HepG2 (cell line): Measurements from ENCODE around the gene MXRA8. TPM values are rescaled to one million over a fixed set of nuclear protein-coding genes. Genes with fewer than 3 reads are reported as not detected.

Experiments
- DPF2 ChIP-seq: sonication (generic); formaldehyde crosslinking; IDR thresholded peaks from 2 replicates; pipeline ENCODE4 v1.4.0; 2020; ENCODE audit warnings: mild to moderate bottlenecking, low read depth, missing genetic modification reagents, borderline replicate concordance
- HIVEP1 ChIP-seq: sonication (generic); formaldehyde crosslinking; IDR thresholded peaks from 2 replicates; pipeline ENCODE4 v1.4.0; 2020; ENCODE audit warnings: mild to moderate bottlenecking, missing genetic modification reagents
- IRF2 ChIP-seq: IDR thresholded peaks from 2 replicates; pipeline ENCODE4 v1.6.1; 2018; ENCODE audit warnings: missing genetic modification reagents, missing compliant biosample characterization
- MIER2 ChIP-seq: IDR thresholded peaks from 2 replicates; pipeline ENCODE4 v1.6.1; 2016; ENCODE audit warnings: missing biosample characterization, missing genetic modification reagents
- RARG ChIP-seq: sonication (generic); formaldehyde crosslinking; IDR thresholded peaks from 2 replicates; pipeline ENCODE4 v1.4.0; 2020; ENCODE audit warnings: low read depth, mild to moderate bottlenecking, missing genetic modification reagents
- SIN3A ChIP-seq: IDR thresholded peaks from 2 replicates; pipeline ENCODE4 v1.6.1; 2011; ENCODE audit warnings: low read depth, mild to moderate bottlenecking, control low read depth, low read length, borderline replicate concordance
- SMYD3 ChIP-seq: sonication (generic); formaldehyde crosslinking; IDR thresholded peaks from 2 replicates; pipeline ENCODE4 v1.8.1; 2023; ENCODE audit warnings: mild to moderate bottlenecking, missing genetic modification reagents
- TCF7L2 ChIP-seq: IDR thresholded peaks from 2 replicates; pipeline ENCODE4 v1.6.1; 2011; ENCODE audit warnings: mild to moderate bottlenecking, low read depth, low read length, moderate library complexity
- YEATS4 ChIP-seq: sonication (generic); formaldehyde crosslinking; IDR thresholded peaks from 2 replicates; pipeline ENCODE4 v1.4.0; 2020; ENCODE audit warnings: missing genetic modification reagents, borderline replicate concordance
- ZNF3 ChIP-seq: IDR thresholded peaks from 2 replicates; pipeline ENCODE4 v1.7.0; 2017; ENCODE audit warnings: inconsistent platforms
- ZNF556 ChIP-seq: sonication (generic); formaldehyde crosslinking; IDR thresholded peaks from 2 replicates; pipeline ENCODE4 v1.4.0; 2020; ENCODE audit warnings: mild to moderate bottlenecking, missing genetic modification reagents, borderline replicate concordance
- ZNF615 ChIP-seq: sonication (generic); formaldehyde crosslinking; IDR thresholded peaks from 2 replicates; pipeline ENCODE4 v1.5.0; 2020; ENCODE audit warnings: mild to moderate bottlenecking, missing genetic modification reagents, borderline replicate concordance
- ZNF749 ChIP-seq: sonication (generic); formaldehyde crosslinking; IDR thresholded peaks from 2 replicates; pipeline ENCODE4 v1.8.0; 2022; ENCODE audit warnings: mild to moderate bottlenecking, missing genetic modification reagents, moderate library complexity, borderline replicate concordance
- polyA plus RNA-seq, 8 experiments: library from polyadenylated mRNA; depleted of rRNA in 3 of 8; stranded (reverse) in 7 of 8; unstranded in 1 of 8; fragments of >200 nt; fragmentation: Illumina TruSeq in 4 of 8; extraction: Trizol in 4 of 8; gene quantifications; 2 replicates each; pipeline versions ENCODE4 v1.2.1 to v1.2.3, GENCODE V29; 2011 to 2016; ENCODE audit warnings: low read depth in 4 of 8, missing spikeins in 1 of 8, mixed read lengths in 1 of 8; ENCODE audit not compliant: insufficient read depth in 1 of 8
- total RNA-seq, 5 experiments: library from RNA; depleted of rRNA; stranded (reverse); fragments of >200 nt; fragmentation: Illumina TruSeq; extraction: Trizol; gene quantifications; 2 replicates each; pipeline ENCODE4 v1.2.3, GENCODE V29; 2016; ENCODE audit warnings: low read depth in 1 of 5
- TF ChIP-seq, protein P1 (sequence below): sonication (generic); formaldehyde crosslinking; IDR thresholded peaks from 2 replicates; pipeline ENCODE4 v1.9.0; 2021; ENCODE audit warnings: missing genetic modification reagents, borderline replicate concordance
- TF ChIP-seq, protein P2 (sequence below): sonication (generic); formaldehyde crosslinking; IDR thresholded peaks from 2 replicates; pipeline ENCODE4 v1.4.0; 2020; ENCODE audit warnings: mild to moderate bottlenecking, missing genetic modification reagents
- TF ChIP-seq, protein P3 (sequence below): IDR thresholded peaks from 2 replicates; pipeline ENCODE4 v1.6.1; 2016; ENCODE audit warnings: control low read depth
- TF ChIP-seq, protein P4 (sequence below): sonication (generic); formaldehyde crosslinking; IDR thresholded peaks from 2 replicates; pipeline ENCODE4 v1.9.0; 2021; ENCODE audit warnings: missing genetic modification reagents, mild to moderate bottlenecking, borderline replicate concordance
- TF ChIP-seq, protein P5 (sequence below): sonication (generic); formaldehyde crosslinking; conservative IDR thresholded peaks from 2 replicates; pipeline ENCODE4 v1.8.0; 2022; ENCODE audit warnings: mild to moderate bottlenecking, moderate library complexity, missing genetic modification reagents

Gene MXRA8
- total and polyA plus RNA-seq, 2 of the 13 experiments (the other 11 are each of a cell fraction or from before 2014, with no cell fraction given): 19.8 to 44.8 TPM

DNA sequence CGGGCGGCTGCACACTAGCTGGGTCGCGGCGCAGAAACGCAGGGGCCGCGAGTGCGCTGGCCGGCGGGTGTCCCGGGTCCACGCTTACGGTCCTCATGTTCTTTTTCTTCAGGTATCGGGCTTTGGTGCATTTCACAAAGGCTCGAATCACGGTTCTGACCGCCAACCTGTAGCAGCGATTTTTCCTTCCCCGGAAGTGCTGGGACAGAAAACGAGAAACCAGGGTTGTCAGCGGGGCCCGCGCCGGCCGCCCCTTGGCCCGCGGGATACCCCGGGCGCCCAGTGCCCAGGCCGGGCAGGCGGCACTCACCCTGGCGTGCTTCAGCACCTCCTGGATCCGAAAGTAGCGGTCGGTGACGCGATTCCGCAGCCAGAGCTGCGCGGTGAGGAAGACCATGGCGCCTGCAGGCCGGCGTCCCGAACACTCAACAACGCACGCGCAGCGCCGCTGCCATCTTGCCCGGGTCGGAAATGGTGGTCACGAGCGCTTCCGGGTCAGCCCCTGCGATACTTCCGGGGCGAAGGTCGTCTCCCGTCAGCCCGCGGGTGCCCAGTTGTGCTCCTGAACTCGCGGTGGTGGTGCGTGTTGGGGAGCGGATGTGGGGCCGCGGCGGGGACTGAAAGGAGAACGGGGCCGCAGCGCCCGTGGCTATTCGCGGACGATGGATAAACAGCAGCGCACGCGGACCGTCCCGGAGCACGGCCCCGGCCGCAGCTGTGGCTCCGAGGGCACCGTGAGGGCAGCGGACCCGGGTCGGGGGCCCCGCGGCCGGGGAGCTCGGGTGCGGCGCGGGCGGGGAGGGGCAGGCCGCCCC, 48.7 kb upstream of the MXRA8 start, which contains the start of gene MRPL20 (continued):
- TF ChIP-seq, protein P1, sequence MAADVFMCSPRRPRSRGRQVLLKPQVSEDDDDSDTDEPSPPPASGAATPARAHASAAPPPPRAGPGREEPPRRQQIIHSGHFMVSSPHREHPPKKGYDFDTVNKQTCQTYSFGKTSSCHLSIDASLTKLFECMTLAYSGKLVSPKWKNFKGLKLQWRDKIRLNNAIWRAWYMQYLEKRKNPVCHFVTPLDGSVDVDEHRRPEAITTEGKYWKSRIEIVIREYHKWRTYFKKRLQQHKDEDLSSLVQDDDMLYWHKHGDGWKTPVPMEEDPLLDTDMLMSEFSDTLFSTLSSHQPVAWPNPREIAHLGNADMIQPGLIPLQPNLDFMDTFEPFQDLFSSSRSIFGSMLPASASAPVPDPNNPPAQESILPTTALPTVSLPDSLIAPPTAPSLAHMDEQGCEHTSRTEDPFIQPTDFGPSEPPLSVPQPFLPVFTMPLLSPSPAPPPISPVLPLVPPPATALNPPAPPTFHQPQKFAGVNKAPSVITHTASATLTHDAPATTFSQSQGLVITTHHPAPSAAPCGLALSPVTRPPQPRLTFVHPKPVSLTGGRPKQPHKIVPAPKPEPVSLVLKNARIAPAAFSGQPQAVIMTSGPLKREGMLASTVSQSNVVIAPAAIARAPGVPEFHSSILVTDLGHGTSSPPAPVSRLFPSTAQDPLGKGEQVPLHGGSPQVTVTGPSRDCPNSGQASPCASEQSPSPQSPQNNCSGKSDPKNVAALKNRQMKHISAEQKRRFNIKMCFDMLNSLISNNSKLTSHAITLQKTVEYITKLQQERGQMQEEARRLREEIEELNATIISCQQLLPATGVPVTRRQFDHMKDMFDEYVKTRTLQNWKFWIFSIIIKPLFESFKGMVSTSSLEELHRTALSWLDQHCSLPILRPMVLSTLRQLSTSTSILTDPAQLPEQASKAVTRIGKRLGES (CRISPR knock-in tag): peak; percentile 13; the same call in 1 of the 2 replicates
- TF ChIP-seq ZNF615: no peak
- TF ChIP-seq, protein P2, sequence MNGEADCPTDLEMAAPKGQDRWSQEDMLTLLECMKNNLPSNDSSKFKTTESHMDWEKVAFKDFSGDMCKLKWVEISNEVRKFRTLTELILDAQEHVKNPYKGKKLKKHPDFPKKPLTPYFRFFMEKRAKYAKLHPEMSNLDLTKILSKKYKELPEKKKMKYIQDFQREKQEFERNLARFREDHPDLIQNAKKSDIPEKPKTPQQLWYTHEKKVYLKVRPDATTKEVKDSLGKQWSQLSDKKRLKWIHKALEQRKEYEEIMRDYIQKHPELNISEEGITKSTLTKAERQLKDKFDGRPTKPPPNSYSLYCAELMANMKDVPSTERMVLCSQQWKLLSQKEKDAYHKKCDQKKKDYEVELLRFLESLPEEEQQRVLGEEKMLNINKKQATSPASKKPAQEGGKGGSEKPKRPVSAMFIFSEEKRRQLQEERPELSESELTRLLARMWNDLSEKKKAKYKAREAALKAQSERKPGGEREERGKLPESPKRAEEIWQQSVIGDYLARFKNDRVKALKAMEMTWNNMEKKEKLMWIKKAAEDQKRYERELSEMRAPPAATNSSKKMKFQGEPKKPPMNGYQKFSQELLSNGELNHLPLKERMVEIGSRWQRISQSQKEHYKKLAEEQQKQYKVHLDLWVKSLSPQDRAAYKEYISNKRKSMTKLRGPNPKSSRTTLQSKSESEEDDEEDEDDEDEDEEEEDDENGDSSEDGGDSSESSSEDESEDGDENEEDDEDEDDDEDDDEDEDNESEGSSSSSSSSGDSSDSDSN (CRISPR knock-in tag): peak; percentile 91
- TF ChIP-seq ZNF749: no peak; the same call in 1 of the 2 replicates
- peak; percentile 97 for TF ChIP-seq YEATS4 (CRISPR knock-in tag)
- TF ChIP-seq SMYD3 (CRISPR knock-in tag): no peak
- TF ChIP-seq, protein P3, sequence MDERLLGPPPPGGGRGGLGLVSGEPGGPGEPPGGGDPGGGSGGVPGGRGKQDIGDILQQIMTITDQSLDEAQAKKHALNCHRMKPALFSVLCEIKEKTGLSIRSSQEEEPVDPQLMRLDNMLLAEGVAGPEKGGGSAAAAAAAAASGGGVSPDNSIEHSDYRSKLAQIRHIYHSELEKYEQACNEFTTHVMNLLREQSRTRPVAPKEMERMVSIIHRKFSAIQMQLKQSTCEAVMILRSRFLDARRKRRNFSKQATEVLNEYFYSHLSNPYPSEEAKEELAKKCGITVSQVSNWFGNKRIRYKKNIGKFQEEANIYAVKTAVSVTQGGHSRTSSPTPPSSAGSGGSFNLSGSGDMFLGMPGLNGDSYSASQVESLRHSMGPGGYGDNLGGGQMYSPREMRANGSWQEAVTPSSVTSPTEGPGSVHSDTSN (CRISPR knock-in tag): peak; percentile 30; the same call in 1 of the 2 replicates
- TF ChIP-seq HIVEP1 (CRISPR knock-in tag): peak; percentile 64
- no peak for TF ChIP-seq TCF7L2
- no peak for TF ChIP-seq ZNF3
- TF ChIP-seq, protein P4, sequence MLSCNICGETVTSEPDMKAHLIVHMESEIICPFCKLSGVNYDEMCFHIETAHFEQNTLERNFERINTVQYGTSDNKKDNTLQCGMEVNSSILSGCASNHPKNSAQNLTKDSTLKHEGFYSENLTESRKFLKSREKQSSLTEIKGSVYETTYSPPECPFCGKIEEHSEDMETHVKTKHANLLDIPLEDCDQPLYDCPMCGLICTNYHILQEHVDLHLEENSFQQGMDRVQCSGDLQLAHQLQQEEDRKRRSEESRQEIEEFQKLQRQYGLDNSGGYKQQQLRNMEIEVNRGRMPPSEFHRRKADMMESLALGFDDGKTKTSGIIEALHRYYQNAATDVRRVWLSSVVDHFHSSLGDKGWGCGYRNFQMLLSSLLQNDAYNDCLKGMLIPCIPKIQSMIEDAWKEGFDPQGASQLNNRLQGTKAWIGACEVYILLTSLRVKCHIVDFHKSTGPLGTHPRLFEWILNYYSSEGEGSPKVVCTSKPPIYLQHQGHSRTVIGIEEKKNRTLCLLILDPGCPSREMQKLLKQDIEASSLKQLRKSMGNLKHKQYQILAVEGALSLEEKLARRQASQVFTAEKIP: 0 out of 2 replicates have a peak, but pooled peaks have one; percentile 27
- peak; percentile 93 for TF ChIP-seq ZNF556 (CRISPR knock-in tag)
- peak; percentile 90 for TF ChIP-seq IRF2 (CRISPR knock-in tag)
- TF ChIP-seq DPF2 (CRISPR knock-in tag): no peak
- no peak for TF ChIP-seq RARG (CRISPR knock-in tag)
- no peak for TF ChIP-seq MIER2 (CRISPR knock-in tag)
- TF ChIP-seq, protein P5, sequence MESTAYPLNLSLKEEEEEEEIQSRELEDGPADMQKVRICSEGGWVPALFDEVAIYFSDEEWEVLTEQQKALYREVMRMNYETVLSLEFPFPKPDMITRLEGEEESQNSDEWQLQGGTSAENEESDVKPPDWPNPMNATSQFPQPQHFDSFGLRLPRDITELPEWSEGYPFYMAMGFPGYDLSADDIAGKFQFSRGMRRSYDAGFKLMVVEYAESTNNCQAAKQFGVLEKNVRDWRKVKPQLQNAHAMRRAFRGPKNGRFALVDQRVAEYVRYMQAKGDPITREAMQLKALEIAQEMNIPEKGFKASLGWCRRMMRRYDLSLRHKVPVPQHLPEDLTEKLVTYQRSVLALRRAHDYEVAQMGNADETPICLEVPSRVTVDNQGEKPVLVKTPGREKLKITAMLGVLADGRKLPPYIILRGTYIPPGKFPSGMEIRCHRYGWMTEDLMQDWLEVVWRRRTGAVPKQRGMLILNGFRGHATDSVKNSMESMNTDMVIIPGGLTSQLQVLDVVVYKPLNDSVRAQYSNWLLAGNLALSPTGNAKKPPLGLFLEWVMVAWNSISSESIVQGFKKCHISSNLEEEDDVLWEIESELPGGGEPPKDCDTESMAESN (CRISPR knock-in tag): peak; percentile 95
- TF ChIP-seq SIN3A: peak; percentile 81; the same call in 1 of the 2 replicates
